GM12865 (cell line): ENCODE data around the gene HNRNPF.
"Not testable (repeated sequence)": the region's sequence is repeated elsewhere in the genome, so short reads cannot be mapped to it uniquely, and the experiment has no call there.

Experiments used
- DNase-seq: peaks from one replicate; pipeline ENCODE4 v3.0.0; 2010; ENCODE audit warnings: low read depth
- H3K4me3 ChIP-seq: 2 replicates; pipeline ENCODE4 v1.5.1; 2011; ENCODE audit warnings: mild to moderate bottlenecking, low read depth, low read length, control low read depth
- CTCF ChIP-seq: IDR thresholded peaks from 2 replicates; pipeline ENCODE4 v1.5.1; 2011; ENCODE audit warnings: low read length, control low read depth, low read depth, inconsistent platforms; ENCODE audit not compliant: insufficient read depth; ENCODE audit errors: missing control alignments

Gene HNRNPF

GRCh38 chr10:43408710-43409384 lies at the start of gene HNRNPF:
Gene HNRNPF, minus strand, starts transcription at chr10:43409186. Its CDS starts 21,302 bp downstream, at chr10:43387884.
- peak within 1 kb of the TSS; percentile 80 for H3K4me3 ChIP-seq
- no peak for TF ChIP-seq CTCF
- DNase-seq = peak; percentile 97

GRCh38 chr10:43458227-43458626 lies 49.2 kb upstream of the HNRNPF start:
- no peak for TF ChIP-seq CTCF
- H3K4me3 ChIP-seq = no peak overlapping the region
- no peak for DNase-seq

- H3K4me3 ChIP-seq = peak overlapping the region; percentile 78
- not testable (repeated sequence) for DNase-seq
These were observed 47.6 kb upstream of the HNRNPF start for GRCh38 chr10:43456561-43456960.

- DNase-seq = not testable (repeated sequence)
- H3K4me3 ChIP-seq = peak overlapping the region; percentile 78
These were observed 45.0 kb upstream of the HNRNPF start for GRCh38 chr10:43454025-43454424.

GRCh38 chr10:43453266-43453831 lies 44.4 kb upstream of the HNRNPF start:
- TF ChIP-seq CTCF = no peak
- H3K4me3 ChIP-seq = no peak overlapping the region
- peak; percentile 73 for DNase-seq

- H3K4me3 ChIP-seq = no peak overlapping the region
- TF ChIP-seq CTCF = no peak
- DNase-seq = no peak
These were observed 43.4 kb upstream of the HNRNPF start for GRCh38 chr10:43452356-43452914.

GRCh38 chr10:43448742-43449141 lies 39.8 kb upstream of the HNRNPF start:
- no peak for TF ChIP-seq CTCF
- no peak for DNase-seq
- H3K4me3 ChIP-seq = no peak overlapping the region

GRCh38 chr10:43446219-43447017 lies 37.4 kb upstream of the HNRNPF start:
- DNase-seq, H3K4me3 ChIP-seq: not testable (repeated sequence)
